GM04503 (cell line): ENCODE measurements around the gene CDH23.

Source experiments
- DNase-seq: peaks from one replicate; pipeline ENCODE4 v3.0.0-alpha.2; 2012; ENCODE audit warnings: low read depth

Gene CDH23

GRCh38 chr10:71623098-71623985 lies 226.6 kb downstream of the CDH23 start:
- no peak for DNase-seq

- no peak for DNase-seq
Observed at GRCh38 chr10:71623986-71624291, 227.2 kb downstream of the CDH23 start.

- DNase-seq: no peak
Observed at GRCh38 chr10:71625445-71626175, 228.9 kb downstream of the CDH23 start.

- DNase-seq: no peak
Observed at GRCh38 chr10:71627230-71627939, 230.7 kb downstream of the CDH23 start.

- no peak for DNase-seq
Observed at GRCh38 chr10:71627956-71628355, 231.2 kb downstream of the CDH23 start.

- DNase-seq: no peak
Observed at GRCh38 chr10:71629131-71629530, 232.4 kb downstream of the CDH23 start.

GRCh38 chr10:71630168-71630567 lies 233.4 kb downstream of the CDH23 start:
- DNase-seq: no peak

GRCh38 chr10:71631007-71631861 lies 234.5 kb downstream of the CDH23 start:
- DNase-seq: no peak

GRCh38 chr10:71632200-71632820 lies 235.6 kb downstream of the CDH23 start:
- DNase-seq: no peak

- no peak for DNase-seq
Observed at GRCh38 chr10:71632896-71633600, 236.3 kb downstream of the CDH23 start.

- DNase-seq: no peak
Observed at GRCh38 chr10:71633920-71634319, 237.2 kb downstream of the CDH23 start.

- DNase-seq: no peak
Observed at GRCh38 chr10:71634531-71635164, 237.9 kb downstream of the CDH23 start.

GRCh38 chr10:71635251-71635866 lies 238.6 kb downstream of the CDH23 start:
- no peak for DNase-seq

GRCh38 chr10:71635867-71636266 lies 239.1 kb downstream of the CDH23 start:
- no peak for DNase-seq

- no peak for DNase-seq
Observed at GRCh38 chr10:71636588-71636987, 239.9 kb downstream of the CDH23 start.

- no peak for DNase-seq
Observed at GRCh38 chr10:71637305-71637704, 240.6 kb downstream of the CDH23 start.

- no peak for DNase-seq
Observed at GRCh38 chr10:71638064-71638821, 241.5 kb downstream of the CDH23 start.

GRCh38 chr10:71638822-71639719 lies 242.4 kb downstream of the CDH23 start:
- DNase-seq: no peak
